ENCODE results near the gene NCOA3.

The NCOA3 gene

DNA sequence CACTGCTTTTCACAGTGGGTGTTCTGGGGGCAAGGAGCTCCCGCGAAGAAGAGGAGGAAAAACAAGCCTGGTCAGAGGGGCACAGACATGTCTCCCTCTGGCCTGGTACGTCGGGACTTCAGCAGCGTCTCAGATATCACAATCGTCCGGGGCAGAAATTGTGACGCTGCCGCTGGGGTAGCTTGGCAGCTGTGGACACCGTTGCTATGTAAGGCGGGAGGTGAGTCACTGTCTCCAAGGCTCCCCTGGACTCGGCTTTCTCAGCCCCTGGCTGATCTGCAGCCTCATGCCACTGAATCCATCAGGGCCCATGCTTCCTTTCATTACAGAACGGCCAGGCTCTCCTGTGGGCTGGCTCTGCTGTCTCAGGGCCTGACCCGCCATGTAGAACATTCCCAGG lies 184.9 kb downstream of the NCOA3 start:
- H3K4me3 ChIP-seq (replicated peaks; ENCODE audit: low read depth, low read length) = no peak overlapping the region
- no peaks in the 10 kb centered on the region for H3K36me3 ChIP-seq (ENCODE audit: control insufficient read depth, insufficient read depth, low read length)
- no peak for TF ChIP-seq CTCF (IDR thresholded peaks at IDR 0.05; ENCODE audit: insufficient read depth, low read length, poor library complexity, severe bottlenecking)
- H3K27me3 ChIP-seq (replicated peaks; ENCODE audit: control insufficient read depth, insufficient read depth, low read length) = no peaks in the 10 kb centered on the region
- DNase-seq (ENCODE audit: extremely low read depth, insufficient read length) = no peak

DNA sequence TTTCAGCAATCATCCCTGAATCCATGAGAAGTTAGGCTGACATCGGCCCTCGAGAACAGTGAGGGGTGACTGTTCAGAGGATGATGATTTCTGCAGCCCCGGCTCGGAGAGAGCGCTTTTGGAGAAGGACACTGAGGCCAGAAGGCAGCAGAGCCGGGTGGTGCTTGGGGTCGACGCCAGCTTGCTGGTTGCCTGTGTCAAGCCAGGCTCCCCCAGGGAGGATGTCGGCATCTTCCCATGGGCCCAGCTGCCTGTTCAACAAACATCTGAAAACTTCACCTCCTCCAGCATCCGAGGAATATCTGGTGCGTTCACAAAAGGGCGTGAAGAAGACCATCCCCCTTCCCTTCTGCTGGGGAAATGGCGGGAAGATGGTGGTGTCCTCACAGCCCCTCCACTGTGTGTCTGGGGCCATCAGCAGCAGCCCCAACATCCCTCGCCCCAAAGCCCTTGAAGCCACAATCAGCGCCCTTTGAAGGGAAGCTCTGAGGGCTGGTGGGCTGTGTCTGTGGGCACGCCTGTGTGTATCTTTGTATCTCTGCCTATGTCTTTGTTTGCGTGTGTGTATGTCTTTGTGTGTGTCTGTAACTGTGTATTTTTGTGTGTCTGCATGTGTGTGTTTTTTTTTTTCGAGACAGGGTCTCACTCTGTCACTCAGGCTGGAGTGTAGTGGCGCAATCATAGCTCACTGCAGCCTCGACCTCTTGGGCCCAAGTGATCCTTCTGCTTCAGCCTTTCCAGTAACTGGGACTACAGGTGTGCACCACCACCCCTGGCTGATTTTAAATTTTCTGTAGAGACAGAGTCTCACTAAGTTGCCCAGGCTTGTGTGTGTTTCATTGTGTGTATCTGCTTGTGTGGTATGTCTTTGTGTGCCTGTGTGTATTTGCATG lies 185.7 kb downstream of the NCOA3 start:
- no peak overlapping the region for H3K4me3 ChIP-seq (replicated peaks; ENCODE audit: low read depth, low read length)
- no peak for DNase-seq (ENCODE audit: extremely low read depth, insufficient read length)
- H3K36me3 ChIP-seq (ENCODE audit: control insufficient read depth, insufficient read depth, low read length) = no peaks in the 10 kb centered on the region
- TF ChIP-seq CTCF (IDR thresholded peaks at IDR 0.05; ENCODE audit: insufficient read depth, low read length, poor library complexity, severe bottlenecking) = no peak
- H3K27me3 ChIP-seq (replicated peaks; ENCODE audit: control insufficient read depth, insufficient read depth, low read length) = no peaks in the 10 kb centered on the region

GRCh38 chr20:47688385-47689381 lies 187.0 kb downstream of the NCOA3 start:
- Histone ChIP-seq H3K36me3 (ENCODE audit: control insufficient read depth, insufficient read depth, low read length) (no peaks in the 10 kb centered on the region), H3K4me3 (replicated peaks; ENCODE audit: low read depth, low read length) (no peak overlapping the region), H3K27me3 (replicated peaks; ENCODE audit: control insufficient read depth, insufficient read depth, low read length) (no peaks in the 10 kb centered on the region)
- no peak for DNase-seq (ENCODE audit: extremely low read depth, insufficient read length)
- no peak for TF ChIP-seq CTCF (IDR thresholded peaks at IDR 0.05; ENCODE audit: insufficient read depth, low read length, poor library complexity, severe bottlenecking)

GRCh38 chr20:47689731-47690130 lies 188.0 kb downstream of the NCOA3 start:
- Histone ChIP-seq H3K4me3 (replicated peaks; ENCODE audit: low read depth, low read length) (no peak overlapping the region), H3K27me3 (replicated peaks; ENCODE audit: control insufficient read depth, insufficient read depth, low read length) (no peaks in the 10 kb centered on the region), H3K36me3 (ENCODE audit: control insufficient read depth, insufficient read depth, low read length) (no peaks in the 10 kb centered on the region)
- TF ChIP-seq CTCF (IDR thresholded peaks at IDR 0.05; ENCODE audit: insufficient read depth, low read length, poor library complexity, severe bottlenecking) = no peak
- no peak for DNase-seq (ENCODE audit: extremely low read depth, insufficient read length)

DNA sequence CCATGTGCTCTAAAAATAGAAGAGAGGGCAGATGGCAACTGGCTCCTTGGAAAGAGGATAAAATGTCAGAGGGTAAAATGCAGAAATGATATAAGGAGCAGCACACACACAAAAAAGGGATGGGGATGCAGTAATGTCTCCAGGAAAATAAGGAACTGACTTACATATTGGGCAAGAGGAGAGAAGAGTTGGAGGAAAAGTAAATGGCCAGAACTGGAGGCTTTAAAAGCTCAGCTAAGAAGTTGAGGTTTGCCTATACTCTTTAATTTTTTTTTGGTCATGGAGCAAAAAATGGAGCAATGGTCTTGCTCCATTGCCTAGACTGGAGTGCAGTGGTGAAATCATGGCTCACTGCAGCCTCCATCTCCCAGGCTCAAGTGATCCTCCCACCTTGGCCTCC lies 189.9 kb downstream of the NCOA3 start:
- no peak for TF ChIP-seq CTCF (IDR thresholded peaks at IDR 0.05; ENCODE audit: insufficient read depth, low read length, poor library complexity, severe bottlenecking)
- DNase-seq (ENCODE audit: extremely low read depth, insufficient read length) = no peak

More for the DNA sequence above, 189.9 kb downstream of the NCOA3 start:
- no peaks in the 10 kb centered on the region for H3K36me3 ChIP-seq (ENCODE audit: control insufficient read depth, insufficient read depth, low read length)
- H3K27me3 ChIP-seq (replicated peaks; ENCODE audit: control insufficient read depth, insufficient read depth, low read length) = no peaks in the 10 kb centered on the region
- H3K4me3 ChIP-seq (replicated peaks; ENCODE audit: low read depth, low read length) = no peak overlapping the region
